AG20443 (cell line): Measurements from ENCODE around the gene TGFBR3L.
"Not testable (repeated sequence)": the region's sequence is repeated elsewhere in the genome, so short reads cannot be mapped to it uniquely, and the experiment has no call there.

Experiments used
- DNase-seq: peaks from one replicate; pipeline ENCODE4 v3.0.0; 2012; ENCODE audit warnings: low spot score, mixed read lengths

TGFBR3L gene

DNA sequence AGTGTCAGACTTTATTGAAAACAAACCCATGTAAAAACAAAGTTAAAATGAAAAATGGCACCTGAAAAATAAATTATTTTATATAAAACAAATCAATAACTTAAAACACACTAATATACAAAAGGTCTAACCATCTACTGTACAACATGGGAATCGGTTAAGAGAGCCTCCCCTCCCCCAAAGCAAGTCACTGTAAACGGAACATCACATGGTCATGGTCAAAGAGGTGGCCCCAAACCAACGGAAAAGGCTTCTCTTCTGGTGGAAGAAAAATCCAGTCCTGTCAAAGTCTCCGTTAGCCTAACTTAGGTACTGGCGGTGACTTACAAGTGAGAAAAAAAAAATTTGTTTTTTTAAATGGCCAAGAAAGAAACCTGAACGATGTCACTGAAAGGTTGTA is 44.6 kb downstream of the TGFBR3L start:
- no peak for DNase-seq

DNA sequence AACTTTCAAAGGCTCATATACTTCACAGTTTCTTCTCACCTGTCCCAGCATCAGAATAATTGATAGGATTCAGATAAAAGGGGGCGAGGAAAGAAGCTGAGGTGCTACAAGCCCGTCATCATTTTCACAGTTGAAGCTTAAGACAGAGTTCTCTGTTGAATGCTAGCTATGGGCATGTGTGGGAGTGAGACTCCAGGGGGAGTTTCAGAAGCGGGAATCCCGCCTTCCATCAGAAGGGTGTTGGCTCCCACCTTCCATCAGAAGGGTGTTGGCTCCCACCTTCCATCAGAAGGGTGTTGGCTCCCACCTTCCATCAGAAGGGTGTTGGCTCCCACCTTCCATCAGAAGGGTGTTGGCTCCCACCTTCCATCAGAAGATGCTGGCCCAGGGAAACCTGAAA is 46.5 kb downstream of the TGFBR3L start:
- DNase-seq: not testable (repeated sequence)

DNA sequence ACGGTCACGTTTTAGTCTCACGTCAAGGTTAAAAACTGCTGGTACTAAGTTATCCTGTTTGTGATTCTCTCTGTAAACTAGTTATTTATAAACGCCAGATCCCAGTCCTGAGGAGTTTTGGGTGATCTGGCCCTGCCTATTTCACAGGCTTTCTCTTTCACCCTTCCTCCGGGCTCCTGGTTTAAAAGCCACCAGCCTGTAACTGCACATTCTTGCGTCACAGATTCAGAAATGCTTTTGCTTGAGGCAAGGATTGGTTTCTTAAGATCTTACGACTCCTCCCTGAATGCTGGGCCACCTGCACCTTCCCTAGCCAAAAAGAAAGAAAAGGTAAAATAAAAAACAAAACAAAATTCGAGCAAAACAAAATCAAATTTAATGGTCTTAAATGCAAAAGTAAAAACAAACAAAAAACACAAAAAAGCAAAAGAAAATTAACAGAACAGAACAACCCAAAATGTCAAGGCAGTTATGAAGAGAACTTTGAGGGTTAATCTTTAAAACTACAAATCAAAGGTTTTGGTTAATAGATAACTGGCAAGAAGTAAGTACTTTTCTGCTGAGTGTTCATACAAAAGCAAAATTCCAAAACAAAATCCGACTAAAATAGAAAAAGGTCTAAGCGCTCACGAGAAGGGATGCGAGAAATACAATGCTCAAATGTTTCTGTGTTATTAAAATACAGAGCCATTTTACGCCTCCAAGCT is 47.4 kb downstream of the TGFBR3L start:
- DNase-seq: no peak

DNA sequence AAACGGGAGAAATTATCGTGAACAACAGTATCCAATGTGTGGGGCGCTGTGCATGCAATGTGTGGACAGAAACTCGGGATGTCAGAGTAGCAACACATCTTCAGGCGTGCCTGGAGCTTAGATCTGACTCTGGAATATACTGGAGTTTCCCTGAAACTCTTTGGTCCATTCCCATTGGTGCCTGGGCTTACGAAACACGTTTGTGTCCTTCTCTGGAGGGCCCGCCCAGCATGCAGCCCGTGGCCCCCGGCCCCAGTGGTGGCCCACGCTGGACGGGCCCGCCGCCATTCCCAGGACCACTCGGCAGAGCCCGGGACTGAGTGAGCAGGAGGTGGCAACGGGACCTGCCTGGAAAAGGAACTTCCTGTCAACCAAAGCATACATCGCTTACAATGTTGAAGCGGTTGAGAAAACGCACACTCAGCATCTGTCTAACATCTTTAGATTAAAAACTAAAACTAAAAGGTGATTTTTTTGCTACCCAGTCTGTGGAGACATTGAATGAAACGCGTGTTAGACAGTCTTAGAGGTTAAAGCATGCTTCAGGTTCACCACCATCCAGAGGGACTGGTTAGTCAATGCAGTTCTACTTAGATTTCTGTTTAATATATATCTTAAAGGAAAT is 48.1 kb downstream of the TGFBR3L start:
- no peak for DNase-seq

DNA sequence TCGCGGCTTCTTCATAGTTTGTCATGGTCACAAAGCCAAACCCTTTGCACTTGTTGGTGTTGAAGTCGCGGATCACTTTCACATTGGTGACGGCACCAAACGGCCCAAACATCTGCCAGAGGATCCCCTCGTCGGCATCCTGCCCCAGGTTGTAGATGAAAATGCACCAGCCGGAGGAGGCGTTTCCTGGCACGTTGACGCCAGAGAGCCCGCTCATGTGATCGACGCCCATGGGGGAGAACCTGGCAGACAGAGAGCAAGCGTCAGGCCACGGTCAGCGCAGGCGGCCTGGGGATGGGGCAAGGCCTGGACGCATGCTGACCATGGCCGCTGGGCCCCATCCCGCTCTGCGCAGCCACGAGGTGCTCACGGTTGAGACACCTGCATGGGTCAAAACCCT is 48.9 kb downstream of the TGFBR3L start:
- DNase-seq: no peak

DNA sequence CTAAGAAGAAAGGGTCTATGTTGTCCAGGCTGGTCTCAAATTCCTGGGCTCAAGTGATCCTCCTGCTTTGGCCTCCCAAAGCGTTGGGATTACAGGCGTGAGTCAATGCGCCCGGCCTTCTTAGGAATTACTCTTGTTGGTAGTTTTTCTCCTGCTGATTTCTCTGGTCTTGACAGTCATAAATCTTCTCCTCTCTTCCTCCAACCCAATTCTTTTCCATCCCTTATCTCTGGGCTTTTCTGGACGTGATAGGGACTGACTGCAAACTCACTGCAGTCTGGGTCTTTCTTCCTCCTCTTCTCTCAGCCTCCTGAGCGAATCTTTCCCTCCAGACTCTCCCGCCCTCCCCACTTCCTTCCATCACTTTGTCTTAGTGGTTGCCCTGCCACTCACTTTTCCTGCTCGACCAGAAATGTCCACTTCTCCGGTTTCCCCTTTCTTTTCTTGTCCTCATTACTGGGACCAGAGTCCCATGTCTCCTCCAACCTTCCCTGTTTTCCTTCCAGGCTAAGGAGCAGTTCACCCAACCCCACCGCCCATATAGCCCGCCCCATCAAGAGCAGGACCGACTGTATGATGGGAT is 50.7 kb downstream of the TGFBR3L start:
- no peak for DNase-seq

DNA sequence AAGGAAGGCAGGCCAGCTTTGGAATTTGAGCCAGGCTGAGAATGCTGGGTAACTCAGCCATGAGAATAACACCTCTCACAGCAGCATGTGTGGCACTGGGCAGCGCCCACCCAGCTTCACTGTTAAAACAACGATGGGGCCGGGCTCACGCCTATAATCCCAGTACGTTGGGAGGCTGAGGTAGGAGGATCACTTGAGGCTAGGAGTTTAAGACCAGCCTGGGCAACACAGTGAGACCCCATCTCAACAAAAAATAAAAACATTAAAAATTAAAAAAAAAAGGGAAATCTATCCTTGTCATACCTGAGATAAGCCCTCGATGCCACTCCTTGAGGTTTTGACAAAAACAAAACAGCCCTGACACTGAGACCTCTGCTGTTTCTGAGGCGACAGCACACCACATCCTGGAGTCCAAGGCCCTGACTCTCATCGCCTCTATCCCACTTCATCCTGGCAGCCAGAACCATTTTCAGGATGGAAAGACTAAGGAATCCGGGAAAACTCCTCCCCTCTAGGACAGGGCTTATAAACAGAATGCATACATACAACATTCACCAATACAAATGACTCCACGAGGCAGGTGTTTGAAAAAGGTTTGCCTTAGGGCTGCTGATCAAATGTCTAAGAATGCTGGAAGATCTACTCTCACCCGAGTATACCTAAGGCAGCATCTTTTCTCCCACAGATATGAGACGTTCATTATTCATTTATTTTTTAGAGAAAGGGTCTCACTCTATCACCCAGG is 51.5 kb downstream of the TGFBR3L start:
- no peak for DNase-seq

DNA sequence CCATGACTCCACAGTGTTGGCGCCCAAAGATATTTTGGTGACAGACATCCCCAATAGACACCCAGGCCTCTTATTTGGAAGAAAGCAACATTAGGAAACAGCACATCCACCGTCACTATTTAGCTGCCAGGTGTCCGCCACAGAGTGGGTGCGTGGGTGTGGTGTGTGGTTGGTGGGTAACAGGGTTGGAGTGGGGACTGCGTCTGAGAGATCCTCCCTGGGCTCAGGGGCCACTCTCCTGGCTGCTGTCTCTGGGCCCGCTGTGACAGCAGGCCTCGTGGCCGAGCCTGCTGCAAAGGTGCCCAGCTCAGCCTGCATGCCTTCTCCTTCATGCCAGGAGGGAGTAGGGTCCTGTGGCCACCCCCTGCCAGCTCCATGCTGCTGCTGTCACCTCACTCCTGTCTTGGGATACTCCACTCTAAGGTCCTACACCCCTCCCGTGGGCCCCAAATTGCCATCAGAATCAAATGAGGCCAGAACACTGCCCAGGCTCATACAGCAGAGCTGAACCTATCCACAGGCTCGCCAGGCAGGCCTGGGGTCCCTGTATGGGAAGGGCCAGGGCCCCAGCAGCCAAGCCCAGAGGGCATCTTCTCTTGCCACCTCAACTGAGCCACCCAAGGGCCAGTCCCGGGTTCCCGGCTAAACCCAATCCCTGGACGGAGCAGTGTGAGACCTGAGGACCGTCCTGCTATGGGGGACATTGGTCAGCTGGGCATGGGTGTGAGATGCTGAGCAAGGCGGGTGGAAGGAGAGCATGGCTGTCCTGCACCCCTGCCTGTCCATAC is 53.6 kb downstream of the TGFBR3L start:
- no peak for DNase-seq
